ENCODE results near the gene S100B. TPM values are rescaled to one million over a fixed set of nuclear protein-coding genes. Genes with fewer than 3 reads are reported as not detected.
A peak's percentile ranks its signal among the peaks of the same experiment; 100 is the strongest.

The S100B gene
- total RNA-seq, 4 donors from 2014 or later: 260 to 1,153 (median 828) TPM

DNA sequence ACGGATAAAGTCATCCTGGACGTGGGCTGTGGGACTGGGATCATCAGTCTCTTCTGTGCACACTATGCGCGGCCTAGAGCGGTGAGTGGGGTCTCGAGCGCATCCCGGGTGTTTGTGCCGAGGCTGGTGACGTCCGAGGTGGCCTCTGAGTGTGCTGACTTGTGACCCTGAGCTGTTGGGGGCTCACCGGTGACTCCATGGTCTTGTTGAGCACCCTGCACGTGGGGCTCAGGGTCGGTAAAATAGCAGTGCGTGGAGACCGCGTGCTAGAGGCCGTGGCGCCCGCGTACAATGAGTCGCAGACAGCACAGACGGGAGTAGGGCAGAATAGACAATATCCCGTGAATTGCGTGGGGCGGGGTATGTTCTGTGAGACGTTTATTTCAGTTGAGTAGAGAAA lies 43.7 kb upstream of the S100B start:
- Histone ChIP-seq H3K4me3 (no peak overlapping the region), H3K36me3 (peaks cover 4 to 99% (median 21%) of the 10 kb centered on the region in 3 donors)
- WGBS, 2 donors: 91 to 92% methylated on average over 27 of the region's 27 CpGs

DNA sequence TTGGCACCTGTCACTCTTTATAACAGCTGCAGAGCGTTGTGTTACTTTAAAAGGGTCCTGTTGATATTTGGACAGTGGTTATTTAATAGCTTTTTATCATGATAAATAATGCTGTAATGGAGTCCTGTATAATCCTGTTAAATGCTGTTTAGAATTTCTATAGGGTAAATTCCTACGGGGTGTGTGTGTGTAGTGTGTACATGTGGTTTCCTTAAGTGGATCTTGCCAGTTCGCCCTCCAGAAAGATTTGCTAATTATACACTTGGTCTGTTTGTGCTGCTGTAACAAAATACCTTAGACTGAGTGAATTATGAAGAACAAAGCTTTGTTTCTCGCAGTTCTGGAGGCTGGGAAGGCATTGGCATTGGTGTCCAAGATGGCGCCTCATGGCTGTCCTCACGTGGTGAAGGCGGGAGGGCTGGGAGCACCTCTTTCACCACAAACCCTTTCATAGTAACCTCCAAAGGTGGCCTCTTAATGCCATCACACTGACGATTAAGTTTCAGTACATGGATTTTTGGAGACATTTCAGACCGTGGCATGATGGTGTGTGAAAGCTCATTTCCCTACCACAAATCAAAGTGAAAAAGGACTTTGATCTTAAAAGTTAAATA lies 41.8 kb upstream of the S100B start:
- WGBS, 2 donors: 89 to 90% methylated on average over 9 of the region's 9 CpGs
- no peaks in the 10 kb centered on the region for H3K9me3 ChIP-seq
- TF ChIP-seq EP300 (IDR thresholded peaks at IDR 0.05): no peak
- TF ChIP-seq, protein P1, sequence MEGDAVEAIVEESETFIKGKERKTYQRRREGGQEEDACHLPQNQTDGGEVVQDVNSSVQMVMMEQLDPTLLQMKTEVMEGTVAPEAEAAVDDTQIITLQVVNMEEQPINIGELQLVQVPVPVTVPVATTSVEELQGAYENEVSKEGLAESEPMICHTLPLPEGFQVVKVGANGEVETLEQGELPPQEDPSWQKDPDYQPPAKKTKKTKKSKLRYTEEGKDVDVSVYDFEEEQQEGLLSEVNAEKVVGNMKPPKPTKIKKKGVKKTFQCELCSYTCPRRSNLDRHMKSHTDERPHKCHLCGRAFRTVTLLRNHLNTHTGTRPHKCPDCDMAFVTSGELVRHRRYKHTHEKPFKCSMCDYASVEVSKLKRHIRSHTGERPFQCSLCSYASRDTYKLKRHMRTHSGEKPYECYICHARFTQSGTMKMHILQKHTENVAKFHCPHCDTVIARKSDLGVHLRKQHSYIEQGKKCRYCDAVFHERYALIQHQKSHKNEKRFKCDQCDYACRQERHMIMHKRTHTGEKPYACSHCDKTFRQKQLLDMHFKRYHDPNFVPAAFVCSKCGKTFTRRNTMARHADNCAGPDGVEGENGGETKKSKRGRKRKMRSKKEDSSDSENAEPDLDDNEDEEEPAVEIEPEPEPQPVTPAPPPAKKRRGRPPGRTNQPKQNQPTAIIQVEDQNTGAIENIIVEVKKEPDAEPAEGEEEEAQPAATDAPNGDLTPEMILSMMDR (IDR thresholded peaks at IDR 0.05): no peak
- TF ChIP-seq POLR2A (IDR thresholded peaks at IDR 0.05): no peak
- DNase-seq (ENCODE audit: low spot score in 2 of 2): no peak
- peaks cover 0 to 44% (median 0%) of the 10 kb centered on the region in 4 donors for H3K4me1 ChIP-seq
- H3K27ac ChIP-seq: no peak overlapping the region
- H3K27me3 ChIP-seq: no peaks in the 10 kb centered on the region
- peaks cover 0 to 99% (median 18%) of the 10 kb centered on the region in 3 donors for H3K36me3 ChIP-seq
- H3K4me3 ChIP-seq: no peak overlapping the region

More for the DNA sequence above, 43.7 kb upstream of the S100B start:
- H3K9me3 ChIP-seq: no peaks in the 10 kb centered on the region
- no peaks in the 10 kb centered on the region for H3K27me3 ChIP-seq
- TF ChIP-seq POLR2A (IDR thresholded peaks at IDR 0.05) (no peak), EP300 (IDR thresholded peaks at IDR 0.05) (no peak)
- TF ChIP-seq, protein P1 (IDR thresholded peaks at IDR 0.05): no peak
- peaks cover 0 to 37% (median 0%) of the 10 kb centered on the region in 4 donors for H3K4me1 ChIP-seq
- DNase-seq (ENCODE audit: low spot score in 2 of 2): no peak
- peak overlapping the region in 1 of 4 donors; percentile 2 for H3K27ac ChIP-seq

DNA sequence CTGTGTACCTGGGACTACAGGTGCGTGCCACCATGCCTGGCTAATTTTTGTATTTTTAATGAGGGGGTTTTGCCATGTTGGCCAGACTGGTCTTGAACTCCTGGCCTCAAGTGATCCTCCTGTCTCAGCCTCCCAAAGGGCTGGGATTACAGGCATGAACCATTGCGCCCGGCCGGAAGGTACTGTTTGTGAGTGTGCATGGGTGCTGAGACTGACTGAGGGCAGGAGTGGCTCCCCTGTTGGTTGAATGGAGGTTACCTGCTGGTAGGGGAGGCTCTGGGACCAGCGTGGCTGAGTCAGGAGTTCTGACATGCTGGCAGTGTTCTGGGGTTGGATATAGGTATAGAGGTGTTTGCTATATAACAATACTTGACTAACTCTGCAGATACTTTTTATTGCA lies 41.0 kb upstream of the S100B start:
- Histone ChIP-seq H3K4me3 (no peak overlapping the region), H3K4me1 (peaks cover 0 to 47% (median 0%) of the 10 kb centered on the region in 4 donors), H3K27me3 (no peaks in the 10 kb centered on the region), H3K9me3 (no peaks in the 10 kb centered on the region), H3K36me3 (peaks cover 0 to 97% (median 18%) of the 10 kb centered on the region in 3 donors), H3K27ac (no peak overlapping the region)
- no peak for DNase-seq (ENCODE audit: low spot score in 2 of 2)
- 98 to 100% methylated on average over 5 of the region's 5 CpGs for WGBS, 2 donors
- TF ChIP-seq EP300 (IDR thresholded peaks at IDR 0.05) (no peak), POLR2A (IDR thresholded peaks at IDR 0.05) (no peak)
- TF ChIP-seq, protein P1 (IDR thresholded peaks at IDR 0.05): no peak

DNA sequence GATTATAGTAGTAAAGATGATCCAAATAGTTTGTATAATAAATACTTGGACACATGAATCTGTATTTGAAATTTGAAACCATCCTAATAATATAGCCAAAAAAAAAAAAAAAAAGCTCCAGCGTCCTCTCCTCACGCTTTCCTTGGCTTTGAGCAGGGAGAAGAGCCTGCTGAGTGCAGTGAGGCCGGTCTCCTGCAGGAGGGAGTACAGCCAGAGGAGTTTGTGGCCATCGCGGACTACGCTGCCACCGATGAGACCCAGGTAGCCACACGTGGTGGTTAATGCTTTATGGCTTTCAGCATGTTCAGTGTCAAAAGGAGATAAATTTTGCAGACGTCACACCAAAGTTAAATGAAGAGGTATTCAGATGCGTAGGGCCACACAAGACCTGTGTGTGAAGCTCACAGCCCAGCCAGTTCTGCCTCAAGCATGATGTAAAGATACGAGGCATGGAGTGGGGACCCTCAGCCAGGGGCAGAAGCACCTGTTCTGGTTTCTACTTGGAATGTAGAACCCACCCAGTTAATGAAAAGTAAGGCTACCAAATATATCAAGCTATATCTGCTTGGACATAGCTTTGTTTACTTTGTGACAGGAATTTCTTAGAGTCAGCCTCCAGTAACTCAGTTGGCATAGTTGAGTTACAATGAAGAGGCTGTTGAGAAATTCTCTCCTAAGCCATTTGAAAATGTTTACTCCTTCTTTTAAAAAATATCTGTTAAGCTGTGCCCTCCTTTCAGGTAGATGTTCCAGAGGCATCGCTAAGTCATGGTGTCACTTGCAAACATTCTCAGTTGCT lies 38.7 kb upstream of the S100B start:
- H3K27me3 ChIP-seq: no peaks in the 10 kb centered on the region
- TF ChIP-seq, protein P1 (IDR thresholded peaks at IDR 0.05): no peak
- TF ChIP-seq POLR2A (IDR thresholded peaks at IDR 0.05): no peak
- no peak for TF ChIP-seq EP300 (IDR thresholded peaks at IDR 0.05)
- no peak for DNase-seq (ENCODE audit: low spot score in 2 of 2)
- no peaks in the 10 kb centered on the region for H3K9me3 ChIP-seq
- 81% methylated on average over 12 of the region's 12 CpGs for WGBS, 2 donors
- H3K27ac ChIP-seq: no peak overlapping the region
- peaks cover 0 to 74% (median 8%) of the 10 kb centered on the region in 3 donors for H3K36me3 ChIP-seq
- H3K4me3 ChIP-seq: no peak overlapping the region
- H3K4me1 ChIP-seq: peaks cover 0 to 45% (median 4%) of the 10 kb centered on the region in 4 donors

DNA sequence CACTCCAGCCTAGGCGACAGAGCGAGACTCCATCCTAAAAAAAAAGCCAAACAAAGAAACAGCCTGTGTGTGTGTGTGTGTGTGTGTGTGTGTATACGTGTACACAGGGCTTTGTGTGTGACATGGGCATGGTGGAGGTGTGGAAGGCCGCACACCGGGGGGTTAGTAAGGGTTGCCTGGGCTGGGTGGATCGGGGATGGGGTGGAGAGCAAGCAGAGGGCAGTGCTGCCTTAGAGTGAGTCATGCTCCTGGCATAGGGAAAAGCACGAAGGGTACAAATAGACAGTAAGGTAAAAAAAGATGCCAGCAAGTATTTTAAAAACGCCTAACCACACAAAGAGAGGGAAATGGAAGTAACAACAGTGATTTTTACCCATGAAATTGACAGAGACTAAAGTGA lies 36.8 kb upstream of the S100B start:
- Histone ChIP-seq H3K27ac (no peak overlapping the region), H3K9me3 (no peaks in the 10 kb centered on the region), H3K4me3 (no peak overlapping the region), H3K27me3 (no peaks in the 10 kb centered on the region), H3K36me3 (peaks cover 0 to 56% (median 0%) of the 10 kb centered on the region in 3 donors), H3K4me1 (peaks cover 0 to 60% (median 22%) of the 10 kb centered on the region in 4 donors)
- no peak for DNase-seq (ENCODE audit: low spot score in 2 of 2)
- 67 to 73% methylated on average over 8 of the region's 8 CpGs for WGBS, 2 donors
- TF ChIP-seq EP300 (IDR thresholded peaks at IDR 0.05): no peak
- TF ChIP-seq POLR2A (IDR thresholded peaks at IDR 0.05): no peak
- TF ChIP-seq, protein P1 (IDR thresholded peaks at IDR 0.05): no peak

All from tibial nerve (tissue), 4 donors.